ENCODE results near the gene TIGD4. TPM values are rescaled to one million over a fixed set of nuclear protein-coding genes. Genes with fewer than 3 reads are reported as not detected.

The TIGD4 gene
- total RNA-seq, 1 experiment from 2014 or later = 0.41 TPM

GRCh38 chr4:152723236-152723635 lies 56.3 kb downstream of the TIGD4 start:
- H3K9me3 ChIP-seq (ENCODE audit: low read depth, low read length, poor library complexity, severe bottlenecking) = no peaks in the 10 kb centered on the region
- TF ChIP-seq, protein P1, sequence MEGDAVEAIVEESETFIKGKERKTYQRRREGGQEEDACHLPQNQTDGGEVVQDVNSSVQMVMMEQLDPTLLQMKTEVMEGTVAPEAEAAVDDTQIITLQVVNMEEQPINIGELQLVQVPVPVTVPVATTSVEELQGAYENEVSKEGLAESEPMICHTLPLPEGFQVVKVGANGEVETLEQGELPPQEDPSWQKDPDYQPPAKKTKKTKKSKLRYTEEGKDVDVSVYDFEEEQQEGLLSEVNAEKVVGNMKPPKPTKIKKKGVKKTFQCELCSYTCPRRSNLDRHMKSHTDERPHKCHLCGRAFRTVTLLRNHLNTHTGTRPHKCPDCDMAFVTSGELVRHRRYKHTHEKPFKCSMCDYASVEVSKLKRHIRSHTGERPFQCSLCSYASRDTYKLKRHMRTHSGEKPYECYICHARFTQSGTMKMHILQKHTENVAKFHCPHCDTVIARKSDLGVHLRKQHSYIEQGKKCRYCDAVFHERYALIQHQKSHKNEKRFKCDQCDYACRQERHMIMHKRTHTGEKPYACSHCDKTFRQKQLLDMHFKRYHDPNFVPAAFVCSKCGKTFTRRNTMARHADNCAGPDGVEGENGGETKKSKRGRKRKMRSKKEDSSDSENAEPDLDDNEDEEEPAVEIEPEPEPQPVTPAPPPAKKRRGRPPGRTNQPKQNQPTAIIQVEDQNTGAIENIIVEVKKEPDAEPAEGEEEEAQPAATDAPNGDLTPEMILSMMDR (conservative IDR thresholded peaks at IDR 0.05; ENCODE audit: low read depth, low read length) = no peak
- no peak for TF ChIP-seq EZH2 (IDR thresholded peaks at IDR 0.05; ENCODE audit: borderline replicate concordance, low read depth, low read length, poor library complexity, severe bottlenecking)
- ChIA-PET POLR2A (ENCODE audit: low non-redundant PET) (no interaction called here), CTCF (no interaction called here)
- no TSS peak for BruUV-seq (replicated peaks)
- no peaks in the 10 kb centered on the region for H3K36me3 ChIP-seq (ENCODE audit: insufficient read depth, low read length, poor library complexity, severe bottlenecking)
- H3K27me3 ChIP-seq (replicated peaks; ENCODE audit: insufficient read depth, low read depth, low read length, poor library complexity) = no peaks in the 10 kb centered on the region
- DNase-seq (ENCODE audit: low spot score) = no peak
- H3K27ac ChIP-seq (ENCODE audit: low read depth, low read length, poor library complexity, severe bottlenecking) = no peak overlapping the region
- intact Hi-C loops (cut with micrococcal nuclease; ENCODE audit: unreplicated experiment) = loop anchor here (5.0 kb wide), 1 partner anchor 261 kb away; no protein-coding TSS in a partner anchor
- H3K4me3 ChIP-seq (ENCODE audit: low read depth, low read length, poor library complexity, severe bottlenecking) = no peak overlapping the region
- H3K4me1 ChIP-seq (ENCODE audit: insufficient read depth, low read length, poor library complexity, severe bottlenecking) = no peaks in the 10 kb centered on the region

DNA sequence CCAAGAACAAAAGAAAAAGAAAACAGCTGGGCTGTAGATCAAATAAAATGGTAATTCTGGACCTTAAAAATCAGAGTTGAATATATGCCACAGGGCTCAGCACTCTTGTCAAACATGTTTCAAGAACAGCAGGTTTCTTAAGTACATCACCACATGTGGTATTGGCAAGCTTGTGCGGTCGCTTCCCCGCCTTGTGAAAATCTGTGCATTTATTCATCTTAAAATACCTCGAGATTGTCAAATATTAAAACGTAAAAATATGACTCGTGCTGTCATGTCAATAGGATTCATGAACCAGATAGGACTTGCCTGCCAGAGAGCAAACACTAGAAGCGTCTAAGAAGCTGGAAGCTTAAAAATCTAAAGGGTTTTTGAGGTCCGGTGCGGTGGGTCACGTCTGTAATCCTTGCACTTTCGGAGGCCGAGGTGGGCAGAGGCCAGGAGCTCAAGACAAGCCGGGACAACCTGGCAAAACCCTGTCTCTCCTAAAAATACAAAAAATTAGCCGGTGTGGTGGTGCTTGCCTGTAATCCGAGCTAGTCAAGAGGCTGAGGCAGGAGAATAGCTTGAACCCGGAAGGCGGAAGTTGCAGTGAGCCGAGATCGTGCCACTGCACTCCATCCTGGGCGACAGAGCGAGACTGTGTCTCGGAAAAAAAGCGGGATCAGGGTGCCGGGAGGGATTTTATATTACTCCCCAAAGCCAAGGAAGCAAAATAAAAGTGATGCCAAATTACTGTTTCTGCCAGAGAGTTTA lies 59.6 kb downstream of the TIGD4 start:
- H3K27ac ChIP-seq (ENCODE audit: low read depth, low read length, poor library complexity, severe bottlenecking) = no peak overlapping the region
- no peaks in the 10 kb centered on the region for H3K4me1 ChIP-seq (ENCODE audit: insufficient read depth, low read length, poor library complexity, severe bottlenecking)
- CTCF ChIA-PET = no interaction called here
- peak overlapping the region; percentile 29 for H3K4me3 ChIP-seq (ENCODE audit: low read depth, low read length, poor library complexity, severe bottlenecking)
- DNase-seq (ENCODE audit: low spot score) = peak; percentile 52
- no peaks in the 10 kb centered on the region for H3K27me3 ChIP-seq (replicated peaks; ENCODE audit: insufficient read depth, low read depth, low read length, poor library complexity)
- POLR2A ChIA-PET (ENCODE audit: low non-redundant PET) = interaction anchor here (0.6 kb wide), 1 partner anchor 1579 kb away, joined by 3 read pairs; no protein-coding TSS in a partner anchor
- TF ChIP-seq, protein P1 (conservative IDR thresholded peaks at IDR 0.05; ENCODE audit: low read depth, low read length) = no peak
- no peak for TF ChIP-seq EZH2 (IDR thresholded peaks at IDR 0.05; ENCODE audit: borderline replicate concordance, low read depth, low read length, poor library complexity, severe bottlenecking)
- H3K9me3 ChIP-seq (ENCODE audit: low read depth, low read length, poor library complexity, severe bottlenecking) = no peaks in the 10 kb centered on the region
- H3K36me3 ChIP-seq (ENCODE audit: insufficient read depth, low read length, poor library complexity, severe bottlenecking) = no peaks in the 10 kb centered on the region
- intact Hi-C loops (cut with micrococcal nuclease; ENCODE audit: unreplicated experiment) = loop anchor here (5.0 kb wide), 1 partner anchor 258 kb away; no protein-coding TSS in a partner anchor
- no TSS peak for BruUV-seq (replicated peaks)

Other genes starting within 250 kb of the TIGD4 start
- 30.7 and 33.5 TPM in 2 replicates for gene FBXW7, start 243.6 kb downstream of the TIGD4 start, total RNA-seq (2021)
- gene TMEM154, start 99.7 kb downstream of the TIGD4 start, total RNA-seq (2021) = 2.3 and 2.6 TPM in 2 replicates
- gene ARFIP1, start 224 bp upstream of the TIGD4 start, total RNA-seq (2021) = 29.8 and 30.4 TPM in 2 replicates
- gene FHDC1, start 156.6 kb upstream of the TIGD4 start, total RNA-seq (2021) = 0.26 and 0.39 TPM in 2 replicates

Data from A673 (cell line).